ENCODE measurements around the gene MAZ. TPM values are rescaled to one million over a fixed set of nuclear protein-coding genes. Genes with fewer than 3 reads are reported as not detected.

The MAZ gene
- total RNA-seq, 1 experiment from 2014 or later, result 426 TPM

DNA sequence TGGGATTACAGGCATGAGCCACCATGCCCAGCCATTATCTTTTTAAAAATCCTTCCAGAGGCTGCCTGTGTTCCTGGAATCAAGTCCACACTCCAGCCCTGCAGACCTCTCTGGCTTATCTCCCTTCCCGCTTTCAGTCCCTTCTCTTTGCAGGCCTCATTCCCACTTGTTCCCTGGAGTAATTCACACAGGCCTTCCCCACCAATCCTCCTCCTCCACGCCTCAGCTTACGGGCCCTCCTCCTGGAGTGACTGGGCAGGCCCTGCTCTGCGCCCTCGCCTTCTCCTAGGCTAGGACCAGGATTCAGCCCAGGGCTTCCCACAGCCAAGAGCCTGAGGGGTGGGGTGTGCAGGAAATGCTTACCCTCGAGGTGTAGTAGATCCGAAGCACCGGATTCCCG, 53.9 kb downstream of the MAZ start:
- intact Hi-C loops (cut with micrococcal nuclease; ENCODE audit: unreplicated experiment) (no loop called here), in situ Hi-C loops (cut with HindIII; ENCODE audit: low pct_unique_long_range_greater_than_20kb, low sequenced_read_pairs) (no loop called here)
- H3K4me1 ChIP-seq (ENCODE audit: control insufficient read depth, insufficient read depth, low read length), result no peaks in the 10 kb centered on the region
- H3K9me3 ChIP-seq (ENCODE audit: control insufficient read depth, insufficient read depth, low read depth, low read length), result no peaks in the 10 kb centered on the region
- no TSS peak for BruUV-seq (replicated peaks)
- TF ChIP-seq TCF7L2 (IDR thresholded peaks at IDR 0.05; ENCODE audit: low read depth, low read length), result no peak
- TF ChIP-seq POLR2AphosphoS5 (IDR thresholded peaks at IDR 0.05; ENCODE audit: low read depth, low read length), result no peak
- TF ChIP-seq, protein P1, sequence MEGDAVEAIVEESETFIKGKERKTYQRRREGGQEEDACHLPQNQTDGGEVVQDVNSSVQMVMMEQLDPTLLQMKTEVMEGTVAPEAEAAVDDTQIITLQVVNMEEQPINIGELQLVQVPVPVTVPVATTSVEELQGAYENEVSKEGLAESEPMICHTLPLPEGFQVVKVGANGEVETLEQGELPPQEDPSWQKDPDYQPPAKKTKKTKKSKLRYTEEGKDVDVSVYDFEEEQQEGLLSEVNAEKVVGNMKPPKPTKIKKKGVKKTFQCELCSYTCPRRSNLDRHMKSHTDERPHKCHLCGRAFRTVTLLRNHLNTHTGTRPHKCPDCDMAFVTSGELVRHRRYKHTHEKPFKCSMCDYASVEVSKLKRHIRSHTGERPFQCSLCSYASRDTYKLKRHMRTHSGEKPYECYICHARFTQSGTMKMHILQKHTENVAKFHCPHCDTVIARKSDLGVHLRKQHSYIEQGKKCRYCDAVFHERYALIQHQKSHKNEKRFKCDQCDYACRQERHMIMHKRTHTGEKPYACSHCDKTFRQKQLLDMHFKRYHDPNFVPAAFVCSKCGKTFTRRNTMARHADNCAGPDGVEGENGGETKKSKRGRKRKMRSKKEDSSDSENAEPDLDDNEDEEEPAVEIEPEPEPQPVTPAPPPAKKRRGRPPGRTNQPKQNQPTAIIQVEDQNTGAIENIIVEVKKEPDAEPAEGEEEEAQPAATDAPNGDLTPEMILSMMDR (IDR thresholded peaks at IDR 0.05), result no peak
- no peak for TF ChIP-seq SIN3A (IDR thresholded peaks at IDR 0.05; ENCODE audit: borderline replicate concordance, insufficient read depth, low read depth, low read length)
- TF ChIP-seq, protein P2, sequence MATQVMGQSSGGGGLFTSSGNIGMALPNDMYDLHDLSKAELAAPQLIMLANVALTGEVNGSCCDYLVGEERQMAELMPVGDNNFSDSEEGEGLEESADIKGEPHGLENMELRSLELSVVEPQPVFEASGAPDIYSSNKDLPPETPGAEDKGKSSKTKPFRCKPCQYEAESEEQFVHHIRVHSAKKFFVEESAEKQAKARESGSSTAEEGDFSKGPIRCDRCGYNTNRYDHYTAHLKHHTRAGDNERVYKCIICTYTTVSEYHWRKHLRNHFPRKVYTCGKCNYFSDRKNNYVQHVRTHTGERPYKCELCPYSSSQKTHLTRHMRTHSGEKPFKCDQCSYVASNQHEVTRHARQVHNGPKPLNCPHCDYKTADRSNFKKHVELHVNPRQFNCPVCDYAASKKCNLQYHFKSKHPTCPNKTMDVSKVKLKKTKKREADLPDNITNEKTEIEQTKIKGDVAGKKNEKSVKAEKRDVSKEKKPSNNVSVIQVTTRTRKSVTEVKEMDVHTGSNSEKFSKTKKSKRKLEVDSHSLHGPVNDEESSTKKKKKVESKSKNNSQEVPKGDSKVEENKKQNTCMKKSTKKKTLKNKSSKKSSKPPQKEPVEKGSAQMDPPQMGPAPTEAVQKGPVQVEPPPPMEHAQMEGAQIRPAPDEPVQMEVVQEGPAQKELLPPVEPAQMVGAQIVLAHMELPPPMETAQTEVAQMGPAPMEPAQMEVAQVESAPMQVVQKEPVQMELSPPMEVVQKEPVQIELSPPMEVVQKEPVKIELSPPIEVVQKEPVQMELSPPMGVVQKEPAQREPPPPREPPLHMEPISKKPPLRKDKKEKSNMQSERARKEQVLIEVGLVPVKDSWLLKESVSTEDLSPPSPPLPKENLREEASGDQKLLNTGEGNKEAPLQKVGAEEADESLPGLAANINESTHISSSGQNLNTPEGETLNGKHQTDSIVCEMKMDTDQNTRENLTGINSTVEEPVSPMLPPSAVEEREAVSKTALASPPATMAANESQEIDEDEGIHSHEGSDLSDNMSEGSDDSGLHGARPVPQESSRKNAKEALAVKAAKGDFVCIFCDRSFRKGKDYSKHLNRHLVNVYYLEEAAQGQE (IDR thresholded peaks at IDR 0.05; ENCODE audit: insufficient read depth in 1 of 2, low read depth in 2 of 2, low read length in 1 of 2), result no peak
- ChIA-PET POLR2A (no interaction called here), CTCF (no interaction called here)
- no peak overlapping the region for H3K27ac ChIP-seq (ENCODE audit: low read length)
- no peak for DNase-seq (ENCODE audit: low read depth, low spot score)
- ATAC-seq, result no peak
- H3K27me3 ChIP-seq (ENCODE audit: control insufficient read depth, insufficient read depth, low read length), result no peaks in the 10 kb centered on the region
- no peak overlapping the region for H3K4me3 ChIP-seq (ENCODE audit: low read depth in 2 of 2, low read length in 2 of 2)
- no peaks in the 10 kb centered on the region for H3K36me3 ChIP-seq (ENCODE audit: control insufficient read depth, insufficient read depth, low read length)

Other genes starting within 250 kb of the MAZ start
- gene SPN, start 143.3 kb upstream of the MAZ start, total RNA-seq (2021; ENCODE audit: unreplicated experiment), result 1.3 TPM
- gene QPRT, start 127.3 kb upstream of the MAZ start, total RNA-seq (2021; ENCODE audit: unreplicated experiment), result 27.9 TPM
- 0.18 TPM for gene C16orf54, start 60.5 kb upstream of the MAZ start, total RNA-seq (2021; ENCODE audit: unreplicated experiment)
- gene ZG16, start 28.3 kb upstream of the MAZ start, total RNA-seq (2021; ENCODE audit: unreplicated experiment), result not detected
- gene KIF22, start 15.8 kb upstream of the MAZ start, total RNA-seq (2021; ENCODE audit: unreplicated experiment), result 111 TPM
- gene PRRT2, start 5.7 kb downstream of the MAZ start, total RNA-seq (2021; ENCODE audit: unreplicated experiment), result 9.7 TPM
- gene PAGR1, start 9.6 kb downstream of the MAZ start, total RNA-seq (2021; ENCODE audit: unreplicated experiment), result 42.5 TPM
- 107 TPM for gene MVP, start 13.9 kb downstream of the MAZ start, total RNA-seq (2021; ENCODE audit: unreplicated experiment)
- 71.6 TPM for gene CDIPT, start 56.7 kb downstream of the MAZ start, total RNA-seq (2021; ENCODE audit: unreplicated experiment)
- 70.7 TPM for gene SEZ6L2, start 93.0 kb downstream of the MAZ start, total RNA-seq (2021; ENCODE audit: unreplicated experiment)
- 87.0 TPM for gene ASPHD1, start 94.0 kb downstream of the MAZ start, total RNA-seq (2021; ENCODE audit: unreplicated experiment)
- 45.7 TPM for gene KCTD13, start 119.7 kb downstream of the MAZ start, total RNA-seq (2021; ENCODE audit: unreplicated experiment)
- 161 TPM for gene TMEM219, start 155.6 kb downstream of the MAZ start, total RNA-seq (2021; ENCODE audit: unreplicated experiment)
- 99.4 TPM for gene TAOK2, start 167.3 kb downstream of the MAZ start, total RNA-seq (2021; ENCODE audit: unreplicated experiment)
- gene HIRIP3, start 189.1 kb downstream of the MAZ start, total RNA-seq (2021; ENCODE audit: unreplicated experiment), result 25.3 TPM
- gene INO80E, start 189.7 kb downstream of the MAZ start, total RNA-seq (2021; ENCODE audit: unreplicated experiment), result 104 TPM
- gene DOC2A, start 204.5 kb downstream of the MAZ start, total RNA-seq (2021; ENCODE audit: unreplicated experiment), result 3.2 TPM
- gene C16orf92, start 216.7 kb downstream of the MAZ start, total RNA-seq (2021; ENCODE audit: unreplicated experiment), result not detected
- 3.5 TPM for gene TLCD3B, start 224.7 kb downstream of the MAZ start, total RNA-seq (2021; ENCODE audit: unreplicated experiment)